A204.1 (cell line): ENCODE data around the gene RHOG.
"Not testable (repeated sequence)": the region's sequence is repeated elsewhere in the genome, so short reads cannot be mapped to it uniquely, and the experiment has no call there.

Source experiments
- FAIRE-seq: peaks from 2 replicates; lab custom pipeline; 2012; peaks lifted over from hg19 to GRCh38; lab: Jason Lieb, UNC

Gene RHOG

GRCh38 chr11:3840870-3841425, at the start of gene RHOG:
RHOG (minus strand) TSS chr11:3840959; CDS start chr11:3828138, 12,821 bp downstream.
- FAIRE-seq = no peak

- FAIRE-seq = no peak
These were observed 49.3 kb upstream of the RHOG start for GRCh38 chr11:3890014-3890413.

- no peak for FAIRE-seq
These were observed 48.1 kb upstream of the RHOG start for GRCh38 chr11:3888876-3889275.

GRCh38 chr11:3886985-3887384, 46.2 kb upstream of the RHOG start:
- no peak for FAIRE-seq

GRCh38 chr11:3885855-3886254, 45.1 kb upstream of the RHOG start:
- FAIRE-seq = no peak

GRCh38 chr11:3882655-3883054, 41.9 kb upstream of the RHOG start:
- no peak for FAIRE-seq

GRCh38 chr11:3880724-3881123, 40.0 kb upstream of the RHOG start:
- no peak for FAIRE-seq

- no peak for FAIRE-seq
These were observed 39.3 kb upstream of the RHOG start for GRCh38 chr11:3879967-3880542.

- FAIRE-seq = no peak
These were observed 38.6 kb upstream of the RHOG start for GRCh38 chr11:3879216-3879966.

GRCh38 chr11:3878258-3878584, 37.5 kb upstream of the RHOG start:
- no peak for FAIRE-seq

- no peak for FAIRE-seq
These were observed 36.9 kb upstream of the RHOG start for GRCh38 chr11:3877364-3878257.

- FAIRE-seq = no peak
These were observed 35.9 kb upstream of the RHOG start for GRCh38 chr11:3876613-3877012.

- no peak for FAIRE-seq
These were observed 33.1 kb upstream of the RHOG start for GRCh38 chr11:3873712-3874349.

GRCh38 chr11:3867209-3868091, 26.7 kb upstream of the RHOG start:
- FAIRE-seq = no peak

- FAIRE-seq = no peak
These were observed 26.1 kb upstream of the RHOG start for GRCh38 chr11:3866836-3867208.

GRCh38 chr11:3866206-3866605, 25.4 kb upstream of the RHOG start:
- no peak for FAIRE-seq

GRCh38 chr11:3865388-3866193, 24.8 kb upstream of the RHOG start:
- no peak for FAIRE-seq

- FAIRE-seq = no peak
These were observed 20.9 kb upstream of the RHOG start for GRCh38 chr11:3861683-3862082.

- not testable (repeated sequence) for FAIRE-seq
These were observed 20.2 kb upstream of the RHOG start for GRCh38 chr11:3860898-3861393.

- FAIRE-seq = no peak
These were observed 19.6 kb upstream of the RHOG start for GRCh38 chr11:3860375-3860774.
